ENCODE data around the gene FGD3. TPM values are rescaled to one million over a fixed set of nuclear protein-coding genes. Genes with fewer than 3 reads are reported as not detected.

FGD3 gene
- total and polyA plus RNA-seq, 9 of the 15 experiments (the other 6 are each of a cell fraction or from before 2014, with no cell fraction given) = 0.07 to 1.3 (median 0.29) TPM

- no peak overlapping the region for H3K4me2 ChIP-seq (ENCODE audit: insufficient read depth, low read length)
- intact Hi-C loops (cut with micrococcal nuclease) (no loop called here), in situ Hi-C loops (cut with MboI) (no loop called here)
- no peaks in the 10 kb centered on the region for H3K9me3 ChIP-seq (replicated peaks; ENCODE audit: control insufficient read depth, insufficient read depth, low read depth, low read length)
- ATAC-seq (no peak), DNase-seq (ENCODE audit: extremely low read depth in 1 of 4, low spot score in 3 of 4) (no peak), FAIRE-seq (no peak)
- POLR2A ChIA-PET = interaction anchor here (0.6 kb wide), 1 partner anchor 488 kb away, joined by 3 read pairs; no protein-coding TSS in a partner anchor
- H3K27me3 ChIP-seq (ENCODE audit: control insufficient read depth in 2 of 2, insufficient read depth in 2 of 2, low read length in 2 of 2) = peaks cover 10 to 40% of the 10 kb centered on the region in 2 experiments; a peak in 4 of 5 replicates
- H2AFZ ChIP-seq (ENCODE audit: low read depth, low read length) = no peak overlapping the region
- H3K4me3 ChIP-seq = no peak overlapping the region
- H3K4me1 ChIP-seq (replicated peaks in 1 of 2; ENCODE audit: control insufficient read depth in 2 of 2, insufficient read depth in 2 of 2, low read length in 2 of 2) = peaks cover 11 to 16% of the 10 kb centered on the region in 2 experiments; a peak in 3 of 5 replicates
- H3K9me1 ChIP-seq (ENCODE audit: control insufficient read depth, insufficient read depth, low read length) = no peaks in the 10 kb centered on the region
- no peaks in the 10 kb centered on the region for H3K79me2 ChIP-seq (ENCODE audit: control insufficient read depth, insufficient read depth, low read length)
- CTCF ChIA-PET (ENCODE audit: low intra/inter-chr PET ratio) = no interaction called here
- TF ChIP-seq TCF7 (IDR thresholded peaks at IDR 0.05; ENCODE audit: borderline replicate concordance) = no peak
- no peak for TF ChIP-seq CBX2 (IDR thresholded peaks at IDR 0.05; ENCODE audit: insufficient read depth, low read length, poor library complexity, severe bottlenecking)
- TF ChIP-seq CBFA2T2 (conservative IDR thresholded peaks at IDR 0.05) = no peak
- no peak for TF ChIP-seq ELK3 (CRISPR knock-in tag; IDR thresholded peaks at IDR 0.05)
- no peak for TF ChIP-seq ZNF197 (CRISPR knock-in tag; IDR thresholded peaks at IDR 0.05; ENCODE audit: low read depth)
- no peak for TF ChIP-seq ETV5 (CRISPR knock-in tag; IDR thresholded peaks at IDR 0.05; ENCODE audit: low read depth)
- TF ChIP-seq PCBP2 (IDR thresholded peaks at IDR 0.05; ENCODE audit: low read depth, low read length, poor library complexity, severe bottlenecking) = no peak
- TF ChIP-seq ZNF57 (CRISPR knock-in tag; IDR thresholded peaks at IDR 0.05) = no peak
- no peak for TF ChIP-seq KAT7 (CRISPR knock-in tag; IDR thresholded peaks at IDR 0.05; ENCODE audit: borderline replicate concordance)
- no peak for TF ChIP-seq PHF8 (IDR thresholded peaks at IDR 0.05; ENCODE audit: borderline replicate concordance, low read length)
- no peak for TF ChIP-seq MAZ (CRISPR knock-in tag; conservative IDR thresholded peaks at IDR 0.05 in 1 of 2, IDR thresholded peaks at IDR 0.05 in 1 of 2)
- TF ChIP-seq SIN3B (IDR thresholded peaks at IDR 0.05; ENCODE audit: low read depth) = no peak
- TF ChIP-seq MBD1 (CRISPR knock-in tag; IDR thresholded peaks at IDR 0.05) = no peak
- TF ChIP-seq ZNF395 (CRISPR knock-in tag; IDR thresholded peaks at IDR 0.05) = no peak
- TF ChIP-seq KLF10 (CRISPR knock-in tag; IDR thresholded peaks at IDR 0.05) = no peak
- TF ChIP-seq TGIF2 (CRISPR knock-in tag; IDR thresholded peaks at IDR 0.05) = no peak
- no TSS peak for BruUV-seq (replicated peaks)
- H4K20me1 ChIP-seq (replicated peaks; ENCODE audit: control insufficient read depth, insufficient read depth, low read length) = 0 out of 2 replicates have a peak, but pooled peaks cover 4% of the 10 kb centered on the region
- 6% methylated on average over 6 of the region's 7 CpGs for WGBS (ENCODE audit: insufficient coverage, low coverage, missing lambda C conversion rate)
- H3K27ac ChIP-seq (ENCODE audit: extremely low read depth, low read depth, low read length) = no peak overlapping the region
- no peak overlapping the region for H3K9ac ChIP-seq (ENCODE audit: insufficient read depth in 1 of 2, low read depth in 2 of 2, low read length in 2 of 2)
- H3K36me3 ChIP-seq (ENCODE audit: control insufficient read depth, insufficient read depth, low read length) = no peaks in the 10 kb centered on the region
These were observed 15.5 kb downstream of the FGD3 start for GRCh38 chr9:92962846-92963245.

Data from K562 (cell line).